Measurements from ENCODE around the gene TFAP2C. TPM values are rescaled to one million over a fixed set of nuclear protein-coding genes. Genes with fewer than 3 reads are reported as not detected.

TFAP2C gene
- total and polyA plus RNA-seq, 7 experiments from 2014 or later: not detected

- POLR2A ChIA-PET: no interaction called here
Measured at GRCh38 chr20:56605261-56605996, 23.7 kb upstream of the TFAP2C start.

GRCh38 chr20:56606174-56606945 lies 22.7 kb upstream of the TFAP2C start:
- H3K4me3 Mint-ChIP-seq: no peak overlapping the region
- peaks cover 0 to 2% (median 0%) of the 10 kb centered on the region in 7 donors for H3K4me1 Mint-ChIP-seq
- ChIA-PET CTCF (no interaction called here), POLR2A (no interaction called here)
- Histone ChIP-seq H3K27me3 (ENCODE audit: control insufficient read depth in 2 of 2, insufficient read depth in 2 of 2, low read length in 2 of 2) (no peaks in the 10 kb centered on the region), H3K4me1 (ENCODE audit: control insufficient read depth in 2 of 2, insufficient read depth in 2 of 2, low read length in 2 of 2) (no peaks in the 10 kb centered on the region), H3K27ac (ENCODE audit: low read depth, low read length) (no peak overlapping the region), H3K9me3 (ENCODE audit: control insufficient read depth in 2 of 3, low read length in 3 of 3) (no peaks in the 10 kb centered on the region), H3K36me3 (ENCODE audit: control insufficient read depth in 2 of 3, insufficient read depth in 3 of 3, low read length in 3 of 3) (no peaks in the 10 kb centered on the region), H3K4me3 (ENCODE audit: low read length) (no peak overlapping the region)
- intact Hi-C loops (cut with micrococcal nuclease): no loop called here
- no peaks in the 10 kb centered on the region for H3K9me3 Mint-ChIP-seq
- DNase-seq (no peak), ATAC-seq (no peak)
- no peak overlapping the region for H3K27ac Mint-ChIP-seq
- no peaks in the 10 kb centered on the region for H3K36me3 Mint-ChIP-seq
- H3K27me3 Mint-ChIP-seq: peaks cover 0 to 7% (median 0%) of the 10 kb centered on the region in 5 donors

More at GRCh38 chr20:56605261-56605996, 23.7 kb upstream of the TFAP2C start:
- Histone ChIP-seq H3K9me3 (ENCODE audit: control insufficient read depth in 2 of 3, low read length in 3 of 3) (no peaks in the 10 kb centered on the region), H3K4me1 (ENCODE audit: control insufficient read depth in 2 of 2, insufficient read depth in 2 of 2, low read length in 2 of 2) (no peaks in the 10 kb centered on the region), H3K27me3 (ENCODE audit: control insufficient read depth in 2 of 2, insufficient read depth in 2 of 2, low read length in 2 of 2) (no peaks in the 10 kb centered on the region), H3K4me3 (ENCODE audit: low read length) (no peak overlapping the region), H3K27ac (ENCODE audit: low read depth, low read length) (no peak overlapping the region), H3K36me3 (ENCODE audit: control insufficient read depth in 2 of 3, insufficient read depth in 3 of 3, low read length in 3 of 3) (no peaks in the 10 kb centered on the region)
- H3K36me3 Mint-ChIP-seq: no peaks in the 10 kb centered on the region
- no peak overlapping the region for H3K4me3 Mint-ChIP-seq
- DNase-seq: no peak
- H3K27ac Mint-ChIP-seq: no peak overlapping the region
- intact Hi-C loops (cut with micrococcal nuclease): no loop called here
- no peaks in the 10 kb centered on the region for H3K9me3 Mint-ChIP-seq
- no peak for ATAC-seq
- peaks cover 0 to 2% (median 0%) of the 10 kb centered on the region in 7 donors for H3K4me1 Mint-ChIP-seq
- CTCF ChIA-PET: no interaction called here
- H3K27me3 Mint-ChIP-seq: peaks cover 0 to 7% (median 0%) of the 10 kb centered on the region in 5 donors

GRCh38 chr20:56607061-56607704 lies 21.9 kb upstream of the TFAP2C start:
- Mint-ChIP-seq H3K9me3 (no peaks in the 10 kb centered on the region), H3K36me3 (no peaks in the 10 kb centered on the region), H3K27me3 (peaks cover 0 to 7% (median 0%) of the 10 kb centered on the region in 5 donors), H3K4me3 (no peak overlapping the region), H3K4me1 (peaks cover 0 to 2% (median 0%) of the 10 kb centered on the region in 7 donors), H3K27ac (no peak overlapping the region)
- no peak overlapping the region for H3K27ac ChIP-seq (ENCODE audit: low read depth, low read length)
- H3K36me3 ChIP-seq (ENCODE audit: control insufficient read depth in 2 of 3, insufficient read depth in 3 of 3, low read length in 3 of 3): no peaks in the 10 kb centered on the region
- CTCF ChIA-PET: no interaction called here
- H3K4me3 ChIP-seq (ENCODE audit: low read length): no peak overlapping the region
- H3K27me3 ChIP-seq (ENCODE audit: control insufficient read depth in 2 of 2, insufficient read depth in 2 of 2, low read length in 2 of 2): no peaks in the 10 kb centered on the region
- DNase-seq (no peak), ATAC-seq (no peak)
- intact Hi-C loops (cut with micrococcal nuclease): no loop called here
- H3K4me1 ChIP-seq (ENCODE audit: control insufficient read depth in 2 of 2, insufficient read depth in 2 of 2, low read length in 2 of 2): no peaks in the 10 kb centered on the region
- H3K9me3 ChIP-seq (ENCODE audit: control insufficient read depth in 2 of 3, low read length in 3 of 3): no peaks in the 10 kb centered on the region
- POLR2A ChIA-PET: no interaction called here

- Mint-ChIP-seq H3K27ac (no peak overlapping the region), H3K4me1 (peaks cover 0 to 2% (median 0%) of the 10 kb centered on the region in 7 donors), H3K36me3 (no peaks in the 10 kb centered on the region), H3K4me3 (no peak overlapping the region), H3K9me3 (no peaks in the 10 kb centered on the region), H3K27me3 (peaks cover 0 to 7% (median 0%) of the 10 kb centered on the region in 5 donors)
- Histone ChIP-seq H3K27ac (ENCODE audit: low read depth, low read length) (no peak overlapping the region), H3K36me3 (ENCODE audit: control insufficient read depth in 2 of 3, insufficient read depth in 3 of 3, low read length in 3 of 3) (no peaks in the 10 kb centered on the region), H3K9me3 (ENCODE audit: control insufficient read depth in 2 of 3, low read length in 3 of 3) (no peaks in the 10 kb centered on the region), H3K4me3 (ENCODE audit: low read length) (no peak overlapping the region), H3K27me3 (ENCODE audit: control insufficient read depth in 2 of 2, insufficient read depth in 2 of 2, low read length in 2 of 2) (no peaks in the 10 kb centered on the region), H3K4me1 (ENCODE audit: control insufficient read depth in 2 of 2, insufficient read depth in 2 of 2, low read length in 2 of 2) (no peaks in the 10 kb centered on the region)
- CTCF ChIA-PET: interaction anchor here (0.6 kb wide), 1 partner anchor 1648 kb away, joined by 3 read pairs; no protein-coding TSS in a partner anchor
- POLR2A ChIA-PET: no interaction called here
- ATAC-seq (no peak), DNase-seq (no peak)
- intact Hi-C loops (cut with micrococcal nuclease): no loop called here
Measured at GRCh38 chr20:56608376-56608775, 20.7 kb upstream of the TFAP2C start.

- no peak overlapping the region for H3K27ac Mint-ChIP-seq
- H3K4me1 ChIP-seq (ENCODE audit: control insufficient read depth in 2 of 2, insufficient read depth in 2 of 2, low read length in 2 of 2): no peaks in the 10 kb centered on the region
- H3K27me3 ChIP-seq (ENCODE audit: control insufficient read depth in 2 of 2, insufficient read depth in 2 of 2, low read length in 2 of 2): no peaks in the 10 kb centered on the region
- CTCF ChIA-PET: no interaction called here
- H3K9me3 Mint-ChIP-seq: no peaks in the 10 kb centered on the region
- H3K36me3 ChIP-seq (ENCODE audit: control insufficient read depth in 2 of 3, insufficient read depth in 3 of 3, low read length in 3 of 3): no peaks in the 10 kb centered on the region
- no peak overlapping the region for H3K4me3 Mint-ChIP-seq
- H3K27ac ChIP-seq (ENCODE audit: low read depth, low read length): no peak overlapping the region
- peaks cover 0 to 2% (median 0%) of the 10 kb centered on the region in 7 donors for H3K4me1 Mint-ChIP-seq
- intact Hi-C loops (cut with micrococcal nuclease): no loop called here
- ATAC-seq (no peak), DNase-seq (no peak)
- POLR2A ChIA-PET: no interaction called here
- no peak overlapping the region for H3K4me3 ChIP-seq (ENCODE audit: low read length)
- no peaks in the 10 kb centered on the region for H3K9me3 ChIP-seq (ENCODE audit: control insufficient read depth in 2 of 3, low read length in 3 of 3)
- H3K27me3 Mint-ChIP-seq: peaks cover 0 to 7% (median 0%) of the 10 kb centered on the region in 5 donors
- H3K36me3 Mint-ChIP-seq: no peaks in the 10 kb centered on the region
Measured at GRCh38 chr20:56609321-56609720, 19.8 kb upstream of the TFAP2C start.

- H3K4me1 ChIP-seq (ENCODE audit: control insufficient read depth in 2 of 2, insufficient read depth in 2 of 2, low read length in 2 of 2): no peaks in the 10 kb centered on the region
- ChIA-PET CTCF (no interaction called here), POLR2A (no interaction called here)
- Mint-ChIP-seq H3K9me3 (no peaks in the 10 kb centered on the region), H3K4me1 (peaks cover 0 to 2% (median 0%) of the 10 kb centered on the region in 7 donors), H3K27ac (no peak overlapping the region), H3K36me3 (no peaks in the 10 kb centered on the region), H3K4me3 (no peak overlapping the region), H3K27me3 (peaks cover 0 to 7% (median 0%) of the 10 kb centered on the region in 5 donors)
- H3K27me3 ChIP-seq (ENCODE audit: control insufficient read depth in 2 of 2, insufficient read depth in 2 of 2, low read length in 2 of 2): no peaks in the 10 kb centered on the region
- H3K27ac ChIP-seq (ENCODE audit: low read depth, low read length): no peak overlapping the region
- no peaks in the 10 kb centered on the region for H3K9me3 ChIP-seq (ENCODE audit: control insufficient read depth in 2 of 3, low read length in 3 of 3)
- H3K4me3 ChIP-seq (ENCODE audit: low read length): no peak overlapping the region
- DNase-seq: no peak
- H3K36me3 ChIP-seq (ENCODE audit: control insufficient read depth in 2 of 3, insufficient read depth in 3 of 3, low read length in 3 of 3): no peaks in the 10 kb centered on the region
- intact Hi-C loops (cut with micrococcal nuclease): no loop called here
- ATAC-seq: no peak
Measured at GRCh38 chr20:56610098-56610497, 19.0 kb upstream of the TFAP2C start.
